HCT116 (cell line): ENCODE measurements around the gene RBKS. TPM values are rescaled to one million over a fixed set of nuclear protein-coding genes. Genes with fewer than 3 reads are reported as not detected.
A peak's percentile ranks its signal among the peaks of the same experiment; 100 is the strongest.

Experiments
- ATAC-seq: fragments of 200-7000 bp; cut with Tn5 transposase; 2 replicates; pipeline ENCODE4 v1.9.1; 2020; ENCODE audit warnings: mild to moderate bottlenecking, moderate library complexity
- BruUV-seq: library from RNA; stranded (reverse); fragments of 400-500 nt; replicated peaks from 2 replicates; lab custom pipeline; 2021; lab: Mats Ljungman, UMichigan
- CTCF ChIA-PET: fragments of 300-600 bp; sonication (Branson Sonifier 250); formaldehyde crosslinking; loops from one replicate; lab custom pipeline; 2021; ENCODE audit warnings: antibody characterized with exemption; lab: Charles Lee
- POLR2A ChIA-PET: fragments of 300-600, 350-600 bp; sonication (Branson Sonifier 250); formaldehyde crosslinking; loops from one replicate; lab custom pipeline; 2021; ENCODE audit warnings: antibody characterized with exemption; lab: Charles Lee
- RAD21 ChIA-PET, 2 experiments: fragments of 300-600 bp; sonication (Branson Sonifier 250); formaldehyde crosslinking; loops; one replicate each; lab custom pipeline; 2023; ENCODE audit warnings: low total read pairs in 2 of 2; ENCODE audit not compliant: uncharacterized antibody in 2 of 2, unreplicated experiment in 2 of 2, low non-redundant PET in 1 of 2; lab: Charles Lee
- DNase-seq: peaks from one replicate; pipeline ENCODE4 v3.0.0-alpha.2; 2010; ENCODE audit warnings: low read depth, low spot score
- H2AFZ ChIP-seq: fragments of 200-600 bp; shearing (Covaris generic), sonication (generic); 2 replicates; pipeline ENCODE4 v1.6.1; 2017; ENCODE audit warnings: low read depth, mixed run types, mixed read lengths, antibody characterized with exemption, low read length; ENCODE audit not compliant: poor library complexity, severe bottlenecking
- H3K27ac ChIP-seq: 2 replicates; pipeline ENCODE4 v1.5.1; 2012; ENCODE audit warnings: low read depth, low read length
- H3K27me3 ChIP-seq: fragments of 200-600 bp; sonication (generic); 2 replicates; pipeline ENCODE4 v1.6.1; 2016; ENCODE audit warnings: mixed run types, low read length, mixed read lengths; ENCODE audit not compliant: insufficient read depth
- H3K36me3 ChIP-seq, 2 experiments: fragments of 200-500 bp in 1 of 2; fragments of 200-600 bp in 1 of 2; sonication (Bioruptor generic) in 1 of 2; sonication (generic) in 1 of 2; 2 replicates each; pipeline versions ENCODE4 v1.5.1 to v1.6.1; 2014 to 2016; ENCODE audit warnings: low read length in 2 of 2, inconsistent platforms in 1 of 2, mixed read lengths in 1 of 2, mixed run types in 1 of 2; ENCODE audit not compliant: insufficient read depth in 2 of 2, control insufficient read depth in 1 of 2
- H3K4me1 ChIP-seq, 2 experiments: fragments of 200-600 bp in 1 of 2; sonication (generic) in 1 of 2; 2 replicates each; pipeline versions ENCODE4 v1.5.1 to v1.6.1; 2012 to 2017; ENCODE audit warnings: low read length in 2 of 2, inconsistent platforms in 1 of 2, mild to moderate bottlenecking in 1 of 2, mixed read lengths in 1 of 2, mixed run types in 1 of 2, moderate library complexity in 1 of 2; ENCODE audit not compliant: insufficient read depth in 2 of 2, control insufficient read depth in 1 of 2
- H3K4me2 ChIP-seq: fragments of 200-600 bp; sonication (generic); 2 replicates; pipeline ENCODE4 v1.6.1; 2017; ENCODE audit warnings: mixed run types, low read length, mixed read lengths
- H3K4me3 ChIP-seq, 2 experiments: fragments of 200-600 bp in 1 of 2; sonication (generic) in 1 of 2; replicated peaks in 1 of 2; 2 replicates each; pipeline ENCODE4 v1.5.1; 2011 to 2016; ENCODE audit warnings: low read length in 2 of 2, control low read depth in 1 of 2, low read depth in 1 of 2, mild to moderate bottlenecking in 1 of 2, mixed read lengths in 1 of 2, mixed run types in 1 of 2
- H3K79me2 ChIP-seq: fragments of 200-600 bp; sonication (generic); 2 replicates; pipeline ENCODE4 v1.6.1; 2017; ENCODE audit warnings: mild to moderate bottlenecking, mixed run types, low read length, moderate library complexity, mixed read lengths; ENCODE audit not compliant: insufficient read depth
- H3K9ac ChIP-seq: fragments of 200-600 bp; sonication (generic); 2 replicates; pipeline ENCODE4 v1.6.1; 2016; ENCODE audit warnings: low read length, mixed read lengths
- H3K9me2 ChIP-seq: fragments of 200-600 bp; sonication (generic), shearing (Covaris generic); 2 replicates; pipeline ENCODE4 v1.6.1; 2017; ENCODE audit warnings: mixed run types, mild to moderate bottlenecking, moderate library complexity; ENCODE audit not compliant: insufficient read depth
- H3K9me3 ChIP-seq, 2 experiments: fragments of 200-500 bp in 1 of 2; fragments of 200-600 bp in 1 of 2; sonication (Bioruptor generic) in 1 of 2; sonication (generic) in 1 of 2; 2 replicates each; pipeline ENCODE4 v1.6.1; 2014 to 2017; ENCODE audit warnings: low read length in 2 of 2, mixed read lengths in 2 of 2, inconsistent platforms in 1 of 2, low read depth in 1 of 2, mild to moderate bottlenecking in 1 of 2, mixed run types in 1 of 2, moderate library complexity in 1 of 2; ENCODE audit not compliant: control insufficient read depth in 1 of 2, insufficient read depth in 1 of 2
- H4K20me1 ChIP-seq: fragments of 200-600 bp; sonication (generic), shearing (Covaris generic); 2 replicates; pipeline ENCODE4 v1.6.1; 2017; ENCODE audit warnings: mixed run types, mild to moderate bottlenecking, moderate library complexity; ENCODE audit not compliant: insufficient read depth
- CEBPB ChIP-seq: IDR thresholded peaks from 2 replicates; pipeline ENCODE4 v1.6.1; 2012; ENCODE audit warnings: low read depth
- CTCF ChIP-seq, 3 experiments: fragments of 200-600 bp in 1 of 3; sonication (generic) in 1 of 3; IDR thresholded peaks in 2 of 3; conservative IDR thresholded peaks in 1 of 3; 2 replicates each; pipeline ENCODE4 v1.5.1; 2012 to 2017; ENCODE audit warnings: low read depth in 2 of 3, low read length in 2 of 3, antibody characterized with exemption in 1 of 3, borderline replicate concordance in 1 of 3, control low read depth in 1 of 3, mild to moderate bottlenecking in 1 of 3, mixed read lengths in 1 of 3, mixed run types in 1 of 3, moderate library complexity in 1 of 3; ENCODE audit not compliant: insufficient read depth in 1 of 3
- FOSL1 ChIP-seq: IDR thresholded peaks from 2 replicates; pipeline ENCODE4 v1.6.1; 2012; ENCODE audit warnings: low read depth
- POLR2A ChIP-seq: IDR thresholded peaks from 2 replicates; pipeline ENCODE4 v1.7.0; 2011; ENCODE audit warnings: borderline replicate concordance; ENCODE audit not compliant: insufficient read depth, insufficient read length; ENCODE audit errors: extremely low read depth
- RAD21 ChIP-seq: IDR thresholded peaks from 2 replicates; pipeline ENCODE4 v1.6.1; 2012; ENCODE audit warnings: low read depth, mild to moderate bottlenecking
- REST ChIP-seq: IDR thresholded peaks from 2 replicates; pipeline ENCODE4 v1.6.1; 2012; ENCODE audit warnings: low read depth
- SIN3A ChIP-seq: IDR thresholded peaks from 2 replicates; pipeline ENCODE4 v1.6.1; 2012; ENCODE audit warnings: low read depth
- SP1 ChIP-seq: IDR thresholded peaks from 2 replicates; pipeline ENCODE4 v1.6.1; 2012; ENCODE audit warnings: low read depth
- TCF7L2 ChIP-seq: IDR thresholded peaks from 2 replicates; pipeline ENCODE4 v1.7.0; 2011; ENCODE audit warnings: borderline replicate concordance, inconsistent platforms; ENCODE audit not compliant: insufficient read depth, insufficient read length; ENCODE audit errors: extremely low read depth
- YY1 ChIP-seq: IDR thresholded peaks from 2 replicates; pipeline ENCODE4 v1.6.1; 2011; ENCODE audit warnings: low read length, low read depth, moderate library complexity, mild to moderate bottlenecking; ENCODE audit not compliant: insufficient replicate concordance; ENCODE audit errors: extremely low read depth
- intact Hi-C: fragments of 100-400 bp; cut with micrococcal nuclease; formaldehyde crosslinking; loops from 2 replicates; pipeline ENCODE4 v1.10.0; 2022
- total RNA-seq: library from RNA; stranded (reverse); gene quantifications from one replicate; pipeline ENCODE4 v1.2.1, GENCODE V29; 2021; ENCODE audit not compliant: unreplicated experiment
- TF ChIP-seq, protein P1 (sequence below): IDR thresholded peaks from 2 replicates; pipeline ENCODE4 v1.6.1; 2011; ENCODE audit warnings: mild to moderate bottlenecking, low read length, moderate library complexity; ENCODE audit not compliant: insufficient replicate concordance; ENCODE audit errors: extremely low read depth
- TF ChIP-seq, protein P2 (sequence below): IDR thresholded peaks from 2 replicates; pipeline ENCODE4 v1.6.1; 2012

Gene RBKS
- total RNA-seq, 1 experiment from 2014 or later: 2.4 TPM

GRCh38 chr2:27798486-27798885 is 91.7 kb downstream of the RBKS start:
- Histone ChIP-seq H3K79me2 (no peaks in the 10 kb centered on the region), H3K4me1 (peaks cover 20 to 65% of the 10 kb centered on the region in 2 experiments), H4K20me1 (no peaks in the 10 kb centered on the region), H3K27ac (peak overlapping the region; percentile 2; the same call in 1 of the 2 replicates), H3K9me3 (no peaks in the 10 kb centered on the region), H3K36me3 (no peaks in the 10 kb centered on the region), H2AFZ (no peak overlapping the region), H3K9ac (peak overlapping the region; percentile 31; the same call in 1 of the 2 replicates), H3K27me3 (no peaks in the 10 kb centered on the region), H3K9me2 (no peaks in the 10 kb centered on the region), H3K4me3 (peak overlapping the region in 1 of 2 experiments; percentile 35; a peak in 2 of 4 replicates), H3K4me2 (peak overlapping the region; percentile 69)
- DNase-seq: no peak
- CTCF ChIA-PET: no interaction called here
- TF ChIP-seq CTCF (IDR thresholded peaks at IDR 0.05 in 2 of 3, conservative IDR thresholded peaks at IDR 0.05 in 1 of 3; ENCODE audit: borderline replicate concordance in 1 of 3, insufficient read depth in 1 of 3, low read depth in 2 of 3, low read length in 2 of 3) (no peak), TCF7L2 (no peak), POLR2A (no peak), FOSL1 (no peak)
- intact Hi-C loops: no loop called here
- POLR2A ChIA-PET: no interaction called here
- no TSS peak for BruUV-seq
- ATAC-seq: no peak
- RAD21 ChIA-PET: interaction anchor here in 1 of 2 experiments (0.6 kb wide), 1 partner anchor 629 kb away, joined by 3 read pairs; no protein-coding TSS in a partner anchor

DNA sequence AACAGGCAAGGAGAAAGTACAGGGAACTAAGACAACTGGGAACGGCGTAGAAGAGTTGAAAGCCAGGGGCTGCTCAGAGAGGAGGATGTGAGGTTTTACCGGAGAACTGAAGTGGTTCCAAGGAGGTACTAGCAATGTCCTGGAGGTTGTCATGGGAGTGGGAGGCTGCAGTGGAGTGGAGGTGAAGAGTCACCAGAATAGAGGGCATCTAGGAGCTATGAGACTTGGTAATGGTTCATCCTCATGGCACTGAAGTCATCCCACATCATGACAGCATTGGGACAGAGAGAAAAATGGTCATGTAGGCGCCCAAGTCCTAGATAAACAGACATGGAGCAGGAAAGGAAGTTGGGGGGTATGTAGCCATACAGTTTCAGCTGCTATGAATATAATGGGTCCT is 92.3 kb downstream of the RBKS start:
- no peak overlapping the region for H3K9ac ChIP-seq
- H3K36me3 ChIP-seq: no peaks in the 10 kb centered on the region
- H3K27ac ChIP-seq: no peak overlapping the region
- H2AFZ ChIP-seq: no peak overlapping the region
- ChIA-PET CTCF (no interaction called here), POLR2A (no interaction called here), RAD21 (interaction anchor here in 1 of 2 experiments (0.6 kb wide), 1 partner anchor 628 kb away, joined by 3 read pairs; no protein-coding TSS in a partner anchor)
- no TSS peak for BruUV-seq
- intact Hi-C loops: no loop called here
- H4K20me1 ChIP-seq: no peaks in the 10 kb centered on the region
- peak overlapping the region; percentile 69; the same call in 1 of the 2 replicates for H3K4me2 ChIP-seq
- peaks cover 20 to 65% of the 10 kb centered on the region in 2 experiments for H3K4me1 ChIP-seq
- no peaks in the 10 kb centered on the region for H3K9me2 ChIP-seq
- H3K79me2 ChIP-seq: no peaks in the 10 kb centered on the region
- no peak for DNase-seq
- ATAC-seq: no peak
- H3K4me3 ChIP-seq: no peak overlapping the region
- no peaks in the 10 kb centered on the region for H3K9me3 ChIP-seq
- H3K27me3 ChIP-seq: no peaks in the 10 kb centered on the region
- TF ChIP-seq, protein P1, sequence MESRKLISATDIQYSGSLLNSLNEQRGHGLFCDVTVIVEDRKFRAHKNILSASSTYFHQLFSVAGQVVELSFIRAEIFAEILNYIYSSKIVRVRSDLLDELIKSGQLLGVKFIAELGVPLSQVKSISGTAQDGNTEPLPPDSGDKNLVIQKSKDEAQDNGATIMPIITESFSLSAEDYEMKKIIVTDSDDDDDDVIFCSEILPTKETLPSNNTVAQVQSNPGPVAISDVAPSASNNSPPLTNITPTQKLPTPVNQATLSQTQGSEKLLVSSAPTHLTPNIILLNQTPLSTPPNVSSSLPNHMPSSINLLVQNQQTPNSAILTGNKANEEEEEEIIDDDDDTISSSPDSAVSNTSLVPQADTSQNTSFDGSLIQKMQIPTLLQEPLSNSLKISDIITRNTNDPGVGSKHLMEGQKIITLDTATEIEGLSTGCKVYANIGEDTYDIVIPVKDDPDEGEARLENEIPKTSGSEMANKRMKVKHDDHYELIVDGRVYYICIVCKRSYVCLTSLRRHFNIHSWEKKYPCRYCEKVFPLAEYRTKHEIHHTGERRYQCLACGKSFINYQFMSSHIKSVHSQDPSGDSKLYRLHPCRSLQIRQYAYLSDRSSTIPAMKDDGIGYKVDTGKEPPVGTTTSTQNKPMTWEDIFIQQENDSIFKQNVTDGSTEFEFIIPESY: no peak
- TF ChIP-seq RAD21 (no peak), SIN3A (no peak), REST (no peak), SP1 (no peak), CEBPB (no peak), YY1 (no peak)
- TF ChIP-seq, protein P2, sequence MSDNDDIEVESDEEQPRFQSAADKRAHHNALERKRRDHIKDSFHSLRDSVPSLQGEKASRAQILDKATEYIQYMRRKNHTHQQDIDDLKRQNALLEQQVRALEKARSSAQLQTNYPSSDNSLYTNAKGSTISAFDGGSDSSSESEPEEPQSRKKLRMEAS: no peak
